Mononuclear cell (primary cell): ENCODE data around the gene MYH7. TPM values are rescaled to one million over a fixed set of nuclear protein-coding genes. Genes with fewer than 3 reads are reported as not detected.

Experiments
- H3K27me3 ChIP-seq: 2 replicates; pipeline ENCODE4 v1.6.0; 2011; ENCODE audit warnings: low read length, control low read depth; ENCODE audit not compliant: insufficient read depth
- H3K4me1 ChIP-seq: 2 replicates; pipeline ENCODE4 v1.5.1; 2011; ENCODE audit warnings: mild to moderate bottlenecking, low read length, control low read depth; ENCODE audit not compliant: insufficient read depth
- H3K4me3 ChIP-seq: 2 replicates; pipeline ENCODE4 v1.5.1; 2011; ENCODE audit warnings: mild to moderate bottlenecking, low read length, moderate library complexity
- H3K9me3 ChIP-seq: 2 replicates; pipeline ENCODE4 v1.5.1; 2011; ENCODE audit warnings: low read depth, mild to moderate bottlenecking, control low read depth, low read length
- total RNA-seq: library from RNA; depleted of rRNA; stranded (reverse); fragments of >200 nt; gene quantifications from one replicate; pipeline ENCODE4 v1.2.3, GENCODE V29; 2012

Gene MYH7
- total RNA-seq, 1 donor, result not detected

DNA sequence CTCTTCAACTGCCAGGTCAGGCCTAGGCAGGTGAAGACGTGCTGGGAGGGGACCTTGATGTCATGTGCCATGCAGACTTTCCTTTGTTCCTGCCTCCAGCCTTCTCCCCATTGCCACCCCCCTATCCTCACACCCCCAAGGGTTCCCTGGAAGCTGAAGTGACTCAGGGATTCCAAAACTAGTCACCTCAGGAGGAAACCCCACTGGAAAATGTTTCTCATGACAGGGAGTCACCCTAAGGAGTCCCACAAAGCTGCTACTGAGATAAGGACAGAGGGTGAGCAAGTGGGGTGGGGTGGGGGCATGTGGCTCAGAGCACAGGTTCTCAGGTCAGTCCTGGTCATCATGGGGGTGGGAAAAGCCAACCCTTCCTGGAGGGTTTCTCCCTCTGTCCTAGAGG lies 65.2 kb downstream of the MYH7 start:
- Histone ChIP-seq H3K27me3 (peaks cover 15% of the 10 kb centered on the region), H3K4me1 (no peaks in the 10 kb centered on the region), H3K9me3 (no peaks in the 10 kb centered on the region), H3K4me3 (no peak overlapping the region)

DNA sequence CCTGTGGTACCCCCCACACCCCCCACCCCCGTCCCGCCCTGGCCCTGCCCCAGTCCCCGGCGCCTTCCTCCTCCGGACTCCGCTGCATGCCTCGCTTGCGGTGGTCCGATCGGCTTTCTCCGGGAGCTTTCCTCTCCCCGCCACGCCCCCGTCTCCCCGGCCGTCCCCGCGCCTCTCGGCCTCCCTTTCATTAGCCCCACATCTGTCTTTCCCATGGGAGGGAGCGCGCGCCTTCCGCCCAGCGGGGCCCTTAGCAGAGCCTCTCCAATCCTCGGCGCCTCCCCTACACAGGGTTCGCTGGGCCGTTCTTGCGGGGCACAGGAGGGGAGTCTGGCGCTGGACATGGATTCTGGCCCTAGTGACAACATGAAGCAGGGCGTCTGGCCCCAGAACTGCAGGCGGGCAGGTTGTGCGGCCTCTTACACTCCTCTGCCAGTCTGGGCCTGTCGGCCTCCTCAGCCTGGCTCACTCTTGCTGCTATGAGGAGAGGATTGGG lies 69.0 kb downstream of the MYH7 start:
- no peaks in the 10 kb centered on the region for H3K9me3 ChIP-seq
- H3K4me1 ChIP-seq, result no peaks in the 10 kb centered on the region
- H3K27me3 ChIP-seq, result peaks cover 28% of the 10 kb centered on the region
- no peak overlapping the region for H3K4me3 ChIP-seq

DNA sequence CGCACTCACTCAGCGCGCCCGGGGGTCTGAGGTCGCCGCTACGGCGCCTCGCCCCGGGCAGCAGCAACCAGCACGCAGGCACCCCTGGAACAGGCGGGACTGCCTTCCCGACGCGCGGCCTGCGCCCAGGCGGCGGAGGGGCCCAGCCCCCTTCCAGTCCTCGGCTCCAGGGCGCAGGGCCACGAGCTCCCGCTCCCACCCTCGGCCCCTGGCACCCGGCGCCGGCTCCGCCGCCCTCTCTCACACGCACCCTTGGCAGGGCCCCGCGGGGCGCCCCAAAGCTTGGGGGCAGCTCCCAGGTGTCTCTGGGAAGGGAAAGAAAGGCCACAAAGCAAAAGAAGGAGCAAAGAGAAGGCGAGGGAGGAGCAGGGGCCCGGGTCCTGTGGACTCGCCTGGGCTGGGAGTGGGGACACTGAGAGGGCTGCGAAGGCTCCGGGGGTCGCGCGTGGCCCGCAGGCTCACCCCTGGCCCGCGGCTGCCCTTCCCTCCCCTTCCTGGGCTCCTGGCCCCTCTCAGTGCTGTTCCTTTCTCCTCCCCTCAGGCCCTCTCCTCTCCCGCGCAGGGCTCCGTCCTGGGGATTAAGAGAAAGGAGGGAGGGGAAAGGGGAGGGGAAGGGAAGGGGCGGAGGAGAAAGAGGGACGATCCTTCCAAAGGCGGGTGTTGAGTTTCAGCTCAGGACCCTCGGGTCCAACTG lies 69.6 kb downstream of the MYH7 start:
- H3K27me3 ChIP-seq, result peaks cover 28% of the 10 kb centered on the region
- no peak overlapping the region for H3K4me3 ChIP-seq
- H3K4me1 ChIP-seq, result no peaks in the 10 kb centered on the region
- no peaks in the 10 kb centered on the region for H3K9me3 ChIP-seq

DNA sequence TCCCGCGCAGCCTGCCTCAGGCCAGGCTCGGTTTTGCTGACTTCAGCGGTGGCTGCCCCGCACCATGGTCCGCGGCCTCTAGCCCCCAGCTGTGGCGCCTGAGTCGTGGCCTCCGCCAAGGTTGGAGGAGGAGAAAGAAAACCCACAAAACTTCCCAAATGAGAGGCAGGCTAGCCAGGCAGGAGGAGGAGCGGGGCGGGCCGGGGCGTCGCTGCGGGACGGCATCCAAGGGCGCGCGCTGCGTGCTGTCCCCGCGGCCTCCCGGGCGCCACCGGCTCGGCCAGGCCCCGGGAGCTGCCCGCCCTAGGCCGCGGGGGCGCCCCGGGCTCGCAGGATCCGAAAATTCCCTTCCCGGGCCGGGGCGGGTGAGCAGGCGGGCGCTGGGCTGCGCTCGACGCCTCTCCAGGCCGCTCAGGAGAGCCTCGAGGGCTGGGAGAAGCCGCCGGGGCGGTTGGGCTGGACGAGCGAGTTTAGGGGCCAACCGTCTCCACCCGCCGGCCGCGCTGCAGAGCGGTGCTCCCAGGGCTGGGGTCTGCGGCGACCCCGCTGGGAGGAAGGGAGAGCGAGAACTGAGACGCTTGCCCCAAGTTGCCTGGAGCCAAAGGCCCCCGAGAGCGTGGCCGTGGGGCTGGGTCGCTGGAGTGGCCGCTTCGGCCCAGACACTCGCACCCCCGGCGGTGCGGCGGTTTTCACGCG lies 70.3 kb downstream of the MYH7 start, which contains the start of gene EFS:
Gene EFS, minus strand, starts transcription at position 137 of the 696 bp plus-strand sequence. CDS start 147 bp downstream, outside the sequence.
- Histone ChIP-seq H3K27me3 (peaks cover 28% of the 10 kb centered on the region), H3K4me3 (no peak within 1 kb of the TSS), H3K4me1 (no peaks in the 10 kb centered on the region), H3K9me3 (no peaks in the 10 kb centered on the region)

DNA sequence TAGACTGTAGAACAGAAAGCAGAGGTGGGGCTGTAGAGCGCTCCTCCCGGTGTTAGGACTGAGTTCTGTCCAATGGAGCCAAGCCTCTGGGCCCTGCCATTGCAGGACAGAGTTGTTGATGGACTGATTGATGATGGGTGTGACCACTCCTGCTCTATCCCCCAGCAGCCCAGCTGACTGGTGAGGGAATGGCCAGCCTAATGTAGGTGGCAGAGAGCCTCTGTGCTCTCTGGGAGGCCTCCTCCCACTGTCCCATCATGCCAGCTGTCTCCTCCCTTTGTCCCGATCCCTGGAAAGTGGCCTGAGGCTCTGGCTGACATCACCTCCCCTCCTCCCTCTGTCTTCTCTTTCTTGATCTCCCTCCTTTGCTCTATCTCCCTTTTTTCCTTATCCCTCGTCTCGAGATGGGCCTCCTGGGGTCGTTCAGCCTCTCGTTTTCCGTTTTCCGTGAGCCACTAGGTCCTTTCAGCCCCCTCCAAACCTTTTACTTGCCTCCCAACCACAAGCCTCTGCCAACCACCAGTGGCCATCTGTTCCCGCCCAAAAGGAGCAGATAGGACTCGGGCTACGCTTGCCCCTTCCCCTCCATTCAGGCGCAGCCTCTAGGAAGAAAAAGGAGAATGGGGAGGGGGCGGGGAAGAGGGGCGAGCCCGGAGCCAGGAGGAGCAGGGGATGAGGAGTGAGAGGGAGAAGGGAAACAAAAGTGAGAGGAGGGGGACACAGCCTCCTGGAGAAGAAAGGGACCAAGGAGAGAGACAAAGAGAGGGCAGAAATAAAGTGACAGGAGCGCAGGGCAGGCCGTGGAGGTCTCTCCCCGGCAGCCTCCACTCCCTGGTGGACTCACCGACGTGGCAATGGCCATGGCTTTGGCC lies 71.1 kb downstream of the MYH7 start:
- Histone ChIP-seq H3K4me3 (no peak overlapping the region), H3K27me3 (peaks cover 28% of the 10 kb centered on the region), H3K4me1 (no peaks in the 10 kb centered on the region), H3K9me3 (no peaks in the 10 kb centered on the region)

Other genes starting within 250 kb of the MYH7 start
- 0.10 TPM for gene RNF212B, start 197.7 kb downstream of the MYH7 start, total RNA-seq
- gene HOMEZ, start 149.5 kb downstream of the MYH7 start, total RNA-seq, result 1.5 TPM
- 12.5 TPM for gene PPP1R3E, start 132.8 kb downstream of the MYH7 start, total RNA-seq
- 3.4 TPM for gene BCL2L2, start 128.8 kb downstream of the MYH7 start, total RNA-seq
- 51.0 TPM for gene PABPN1, start 114.2 kb downstream of the MYH7 start, total RNA-seq
- gene SLC22A17, start 82.8 kb downstream of the MYH7 start, total RNA-seq, result 5.6 TPM
- not detected for gene EFS, start 70.5 kb downstream of the MYH7 start, total RNA-seq
- gene IL25, start 62.9 kb downstream of the MYH7 start, total RNA-seq, result not detected
- gene CMTM5, start 58.6 kb downstream of the MYH7 start, total RNA-seq, result 22.0 TPM
- gene MYH6, start 27.4 kb downstream of the MYH7 start, total RNA-seq, result not detected
- gene NGDN, start 34.0 kb upstream of the MYH7 start, total RNA-seq, result 92.7 TPM
- gene ZFHX2, start 116.1 kb upstream of the MYH7 start, total RNA-seq, result under 0.01 TPM
- gene THTPA, start 120.6 kb upstream of the MYH7 start, total RNA-seq, result 11.5 TPM
- gene AP1G2, start 132.1 kb upstream of the MYH7 start, total RNA-seq, result 53.1 TPM
- gene JPH4, start 143.1 kb upstream of the MYH7 start, total RNA-seq, result not detected
- gene DHRS2, start 200.7 kb upstream of the MYH7 start, total RNA-seq, result not detected